SU-DHL-6 (cell line): ENCODE results near the gene ACSL4.

ENCODE experiments used
- EZH2phosphoT487 ChIP-seq: fragments of 200-600 bp; sonication (generic), shearing (Covaris generic); conservative IDR thresholded peaks from 2 replicates; pipeline ENCODE4 v1.6.1; 2018; ENCODE audit warnings: mild to moderate bottlenecking, antibody characterized with exemption, low read length, moderate library complexity, mixed read lengths
- TF ChIP-seq, protein P1 (sequence below): fragments of 200-600 bp; sonication (generic); IDR thresholded peaks from one replicate; pipeline ENCODE4 v1.5.1; 2017; ENCODE audit warnings: antibody characterized with exemption, mild to moderate bottlenecking, low read length, moderate library complexity; ENCODE audit not compliant: insufficient read depth, poor library complexity, severe bottlenecking

GRCh38 chrX:109710181-109710580 lies 22.9 kb downstream of the ACSL4 start:
- TF ChIP-seq, protein P1, sequence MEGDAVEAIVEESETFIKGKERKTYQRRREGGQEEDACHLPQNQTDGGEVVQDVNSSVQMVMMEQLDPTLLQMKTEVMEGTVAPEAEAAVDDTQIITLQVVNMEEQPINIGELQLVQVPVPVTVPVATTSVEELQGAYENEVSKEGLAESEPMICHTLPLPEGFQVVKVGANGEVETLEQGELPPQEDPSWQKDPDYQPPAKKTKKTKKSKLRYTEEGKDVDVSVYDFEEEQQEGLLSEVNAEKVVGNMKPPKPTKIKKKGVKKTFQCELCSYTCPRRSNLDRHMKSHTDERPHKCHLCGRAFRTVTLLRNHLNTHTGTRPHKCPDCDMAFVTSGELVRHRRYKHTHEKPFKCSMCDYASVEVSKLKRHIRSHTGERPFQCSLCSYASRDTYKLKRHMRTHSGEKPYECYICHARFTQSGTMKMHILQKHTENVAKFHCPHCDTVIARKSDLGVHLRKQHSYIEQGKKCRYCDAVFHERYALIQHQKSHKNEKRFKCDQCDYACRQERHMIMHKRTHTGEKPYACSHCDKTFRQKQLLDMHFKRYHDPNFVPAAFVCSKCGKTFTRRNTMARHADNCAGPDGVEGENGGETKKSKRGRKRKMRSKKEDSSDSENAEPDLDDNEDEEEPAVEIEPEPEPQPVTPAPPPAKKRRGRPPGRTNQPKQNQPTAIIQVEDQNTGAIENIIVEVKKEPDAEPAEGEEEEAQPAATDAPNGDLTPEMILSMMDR = no peak
- TF ChIP-seq EZH2phosphoT487 = no peak
